ENCODE results near the gene MVD. TPM values are rescaled to one million over a fixed set of nuclear protein-coding genes. Genes with fewer than 3 reads are reported as not detected.

Gene MVD
- total and polyA plus RNA-seq, 2 of the 13 experiments (the other 11 are each of a cell fraction or from before 2014, with no cell fraction given), result 28.1 to 187 TPM

GRCh38 chr16:88700636-88701482 is 38.0 kb upstream of the MVD start (continued):
- TF ChIP-seq ZBTB46 (CRISPR knock-in tag; IDR thresholded peaks at IDR 0.05; ENCODE audit: borderline replicate concordance) (no peak), ZNF564 (CRISPR knock-in tag; IDR thresholded peaks at IDR 0.05) (no peak), HNF1B (CRISPR knock-in tag; IDR thresholded peaks at IDR 0.05) (peak; percentile 95), KAT8 (CRISPR knock-in tag; IDR thresholded peaks at IDR 0.05) (peak; percentile 94), ZSCAN22 (CRISPR knock-in tag; IDR thresholded peaks at IDR 0.05) (no peak), MEIS2 (CRISPR knock-in tag; IDR thresholded peaks at IDR 0.05) (peak; percentile 94), GLMP (CRISPR knock-in tag; IDR thresholded peaks at IDR 0.05; ENCODE audit: borderline replicate concordance) (no peak), TAF1 (CRISPR knock-in tag; IDR thresholded peaks at IDR 0.05) (no peak), ZBTB25 (CRISPR knock-in tag; IDR thresholded peaks at IDR 0.05) (peak; percentile 85), SIN3B (IDR thresholded peaks at IDR 0.05; ENCODE audit: low read length) (no peak), ZNF20 (CRISPR knock-in tag; IDR thresholded peaks at IDR 0.05) (no peak; the same call in 1 of the 2 replicates), ZNF282 (IDR thresholded peaks at IDR 0.05; ENCODE audit: partially characterized antibody) (no peak)
- TF ChIP-seq, protein P1, sequence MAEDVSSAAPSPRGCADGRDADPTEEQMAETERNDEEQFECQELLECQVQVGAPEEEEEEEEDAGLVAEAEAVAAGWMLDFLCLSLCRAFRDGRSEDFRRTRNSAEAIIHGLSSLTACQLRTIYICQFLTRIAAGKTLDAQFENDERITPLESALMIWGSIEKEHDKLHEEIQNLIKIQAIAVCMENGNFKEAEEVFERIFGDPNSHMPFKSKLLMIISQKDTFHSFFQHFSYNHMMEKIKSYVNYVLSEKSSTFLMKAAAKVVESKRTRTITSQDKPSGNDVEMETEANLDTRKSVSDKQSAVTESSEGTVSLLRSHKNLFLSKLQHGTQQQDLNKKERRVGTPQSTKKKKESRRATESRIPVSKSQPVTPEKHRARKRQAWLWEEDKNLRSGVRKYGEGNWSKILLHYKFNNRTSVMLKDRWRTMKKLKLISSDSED (CRISPR knock-in tag; IDR thresholded peaks at IDR 0.05), result no peak
- TF ChIP-seq, protein P2, sequence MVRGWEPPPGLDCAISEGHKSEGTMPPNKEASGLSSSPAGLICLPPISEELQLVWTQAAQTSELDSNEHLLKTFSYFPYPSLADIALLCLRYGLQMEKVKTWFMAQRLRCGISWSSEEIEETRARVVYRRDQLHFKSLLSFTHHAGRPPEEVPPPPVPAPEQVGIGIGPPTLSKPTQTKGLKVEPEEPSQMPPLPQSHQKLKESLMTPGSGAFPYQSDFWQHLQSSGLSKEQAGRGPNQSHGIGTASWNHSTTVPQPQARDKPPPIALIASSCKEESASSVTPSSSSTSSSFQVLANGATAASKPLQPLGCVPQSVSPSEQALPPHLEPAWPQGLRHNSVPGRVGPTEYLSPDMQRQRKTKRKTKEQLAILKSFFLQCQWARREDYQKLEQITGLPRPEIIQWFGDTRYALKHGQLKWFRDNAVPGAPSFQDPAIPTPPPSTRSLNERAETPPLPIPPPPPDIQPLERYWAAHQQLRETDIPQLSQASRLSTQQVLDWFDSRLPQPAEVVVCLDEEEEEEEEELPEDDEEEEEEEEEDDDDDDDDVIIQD (CRISPR knock-in tag; IDR thresholded peaks at IDR 0.05; ENCODE audit: low read depth), result no peak

All from HepG2 (cell line).